Ishikawa (cell line): ENCODE data around the gene TMEM242.

Experiments
- CEBPB ChIP-seq: IDR thresholded peaks from 2 replicates; pipeline ENCODE4 v1.6.1; 2012
- RAD21 ChIP-seq: IDR thresholded peaks from 2 replicates; pipeline ENCODE4 v1.6.1; 2012; ENCODE audit warnings: low read depth
- TAF1 ChIP-seq: IDR thresholded peaks from 2 replicates; pipeline ENCODE4 v1.6.1; 2012; ENCODE audit warnings: low read depth, mild to moderate bottlenecking
- YY1 ChIP-seq: IDR thresholded peaks from 2 replicates; pipeline ENCODE4 v1.6.1; 2012; ENCODE audit warnings: low read depth
- ZBTB7A ChIP-seq: IDR thresholded peaks from 2 replicates; pipeline ENCODE4 v1.6.1; 2012; ENCODE audit warnings: low read depth
- TF ChIP-seq, protein P1 (sequence below): IDR thresholded peaks from 2 replicates; pipeline ENCODE4 v1.6.1; 2012

DNA sequence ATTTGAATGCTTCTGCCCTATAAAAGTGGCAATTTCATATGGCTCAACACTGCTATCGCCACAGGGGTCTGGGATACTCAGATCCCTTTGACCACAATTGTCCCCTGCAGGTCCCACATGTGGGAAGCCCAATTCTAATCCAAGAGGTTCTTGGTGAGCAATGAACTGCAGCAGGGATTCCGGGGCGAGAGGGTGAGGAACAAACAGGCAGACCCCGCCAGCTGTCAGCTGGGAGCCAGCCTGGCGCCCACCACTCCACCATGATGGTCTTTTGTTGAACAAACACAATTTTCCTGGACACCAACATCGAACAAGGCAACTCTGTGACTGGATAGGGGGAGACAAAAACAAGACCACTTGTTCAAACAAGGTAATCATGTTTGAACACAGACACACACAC, 80.5 kb downstream of the TMEM242 start:
- TF ChIP-seq ZBTB7A = no peak
- TF ChIP-seq, protein P1, sequence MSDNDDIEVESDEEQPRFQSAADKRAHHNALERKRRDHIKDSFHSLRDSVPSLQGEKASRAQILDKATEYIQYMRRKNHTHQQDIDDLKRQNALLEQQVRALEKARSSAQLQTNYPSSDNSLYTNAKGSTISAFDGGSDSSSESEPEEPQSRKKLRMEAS = no peak
- no peak for TF ChIP-seq YY1
- TF ChIP-seq TAF1 = no peak
- TF ChIP-seq RAD21 = no peak
- TF ChIP-seq CEBPB = no peak
